HG03135 (cell line): ENCODE measurements around the gene GPC3.

ENCODE experiments used
- ATAC-seq: cut with Tn5 transposase; IDR thresholded peaks from one replicate; pipeline ENCODE4 v1.9.1; 2021; ENCODE audit warnings: mild to moderate bottlenecking, moderate library complexity; ENCODE audit not compliant: unreplicated experiment

Gene GPC3

GRCh38 chrX:133575501-133576136 is 409.8 kb downstream of the GPC3 start:
- ATAC-seq, result no peak

DNA sequence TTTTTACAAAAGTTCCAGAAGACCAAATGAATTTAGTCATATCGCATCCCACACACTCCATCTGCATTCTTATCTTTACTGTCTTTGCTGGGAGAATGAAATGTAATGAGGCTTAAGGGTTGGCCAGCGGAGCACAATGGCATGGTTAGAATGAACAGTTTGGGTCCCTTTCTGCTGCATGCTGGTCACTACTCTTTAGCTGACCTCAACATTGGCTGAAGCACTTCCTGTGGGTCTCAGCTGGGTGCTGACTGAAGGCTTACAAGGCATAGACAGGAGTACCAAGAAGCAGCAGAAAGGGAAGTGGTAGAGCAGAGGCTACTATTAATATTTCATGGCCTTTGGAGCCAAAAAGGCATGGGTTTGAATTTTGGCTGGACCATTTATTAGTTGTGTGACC is 410.7 kb downstream of the GPC3 start:
- ATAC-seq, result no peak

GRCh38 chrX:133570549-133570948 is 414.8 kb downstream of the GPC3 start:
- ATAC-seq, result no peak

DNA sequence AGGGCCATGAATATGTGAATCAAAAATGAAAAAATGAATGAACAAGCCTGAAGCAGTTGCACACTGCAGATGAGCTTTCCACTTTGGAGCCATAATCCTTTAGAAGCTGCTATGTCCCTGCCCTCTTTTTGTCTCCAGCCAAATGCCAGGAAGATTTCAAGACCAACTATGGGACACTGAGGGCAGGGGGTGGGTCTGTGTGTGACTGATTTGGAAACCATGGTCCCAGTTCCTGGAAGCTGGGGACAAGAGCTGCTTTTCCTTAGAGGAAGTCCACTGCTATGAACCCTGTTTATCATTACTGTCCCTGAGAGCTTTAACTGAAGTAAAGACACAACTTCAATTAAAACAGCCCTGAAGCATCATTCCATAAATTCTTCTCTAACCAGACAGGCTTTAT is 416.2 kb downstream of the GPC3 start:
- no peak for ATAC-seq

GRCh38 chrX:133568109-133568508 is 417.3 kb downstream of the GPC3 start:
- no peak for ATAC-seq

DNA sequence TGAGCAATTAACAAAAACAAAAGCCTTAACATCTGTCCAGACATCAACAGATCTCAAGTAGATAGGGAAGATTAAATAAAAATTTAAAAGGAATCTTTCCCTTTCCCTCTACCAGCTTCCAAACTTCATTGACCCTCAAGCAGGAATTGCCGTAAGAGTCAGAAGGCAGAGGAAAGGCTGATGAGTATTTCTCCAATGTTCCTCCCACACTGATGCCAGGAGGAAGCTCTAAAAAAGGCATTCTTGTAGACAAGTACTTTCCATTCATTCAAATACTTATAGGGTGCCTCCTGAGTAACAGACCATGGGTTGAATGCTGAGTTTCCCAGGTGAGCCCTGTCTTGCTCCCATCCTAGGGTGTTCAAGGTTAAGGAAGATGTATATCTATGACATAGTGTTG is 418.5 kb downstream of the GPC3 start:
- ATAC-seq, result no peak

GRCh38 chrX:133563705-133564104 is 421.7 kb downstream of the GPC3 start:
- no peak for ATAC-seq

GRCh38 chrX:133561251-133561650 is 424.1 kb downstream of the GPC3 start:
- no peak for ATAC-seq

GRCh38 chrX:133559909-133560308 is 425.5 kb downstream of the GPC3 start:
- no peak for ATAC-seq

DNA sequence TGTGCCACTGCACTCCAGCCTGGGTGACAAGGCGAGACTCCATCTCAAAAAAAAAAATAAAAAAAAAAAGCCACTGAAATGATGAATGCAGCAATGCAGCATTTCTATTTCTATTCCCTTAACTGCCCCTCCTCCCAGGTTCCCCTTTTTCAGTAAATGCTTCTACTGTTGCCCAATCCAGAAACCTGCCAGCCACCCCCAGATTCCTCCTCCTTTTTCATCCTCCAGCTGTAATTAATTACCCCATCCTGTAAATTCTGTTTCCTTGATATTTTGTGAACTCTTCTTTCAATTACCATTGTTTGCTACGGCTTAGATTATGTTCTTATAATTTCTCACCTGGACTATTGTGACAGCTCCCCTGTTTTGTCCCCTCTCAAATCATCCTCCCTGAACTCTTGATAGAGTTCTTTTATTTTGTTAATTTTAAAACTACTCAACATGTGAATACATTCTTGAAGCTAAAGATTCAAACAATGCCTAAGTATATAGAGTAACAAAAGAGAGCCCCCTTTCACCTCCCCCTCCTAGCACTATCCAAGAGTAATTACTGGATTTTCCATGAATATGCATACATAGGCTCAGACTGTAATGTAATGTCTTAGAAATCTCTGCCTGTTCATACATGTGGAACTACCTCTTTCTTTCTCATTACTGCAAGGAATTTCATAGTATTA is 429.5 kb downstream of the GPC3 start:
- no peak for ATAC-seq

DNA sequence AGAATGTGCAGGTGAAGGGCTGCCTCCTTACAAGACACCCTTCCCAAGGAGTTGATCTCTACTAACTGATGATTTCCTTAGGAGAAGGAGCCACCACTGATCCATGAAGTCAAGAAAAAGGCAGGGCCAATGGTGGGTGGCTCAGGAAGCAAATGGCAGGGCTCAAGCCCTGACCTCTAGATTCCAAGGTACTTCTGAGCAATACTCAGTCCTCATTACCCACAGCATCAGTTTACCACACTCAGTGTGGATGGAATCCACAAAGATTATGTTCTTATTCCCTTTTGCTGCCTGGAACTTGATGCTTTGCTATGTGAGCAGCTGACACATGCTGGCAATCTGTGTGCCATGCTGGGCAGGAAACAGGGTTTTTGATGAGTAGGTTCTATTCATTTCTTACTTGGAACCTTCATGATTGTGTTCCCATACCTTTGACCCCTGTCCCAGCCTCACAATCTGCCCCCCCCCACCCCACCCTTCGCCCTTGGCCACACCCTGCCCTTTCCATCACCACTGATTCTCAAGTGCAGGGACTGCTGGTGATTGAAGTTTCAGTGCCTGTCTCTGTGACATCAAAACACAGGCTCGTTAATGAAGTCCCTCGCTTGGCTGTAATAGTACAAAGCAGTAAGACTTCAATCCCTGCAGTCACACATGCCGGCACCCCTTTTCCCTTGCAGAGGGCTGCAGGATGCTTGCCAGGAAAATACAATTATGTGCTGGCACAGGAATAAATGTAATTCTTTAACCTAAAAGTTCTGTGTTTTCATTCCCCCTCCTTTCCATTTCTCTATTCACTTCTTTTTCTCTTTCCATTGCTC is 434.5 kb downstream of the GPC3 start:
- no peak for ATAC-seq

DNA sequence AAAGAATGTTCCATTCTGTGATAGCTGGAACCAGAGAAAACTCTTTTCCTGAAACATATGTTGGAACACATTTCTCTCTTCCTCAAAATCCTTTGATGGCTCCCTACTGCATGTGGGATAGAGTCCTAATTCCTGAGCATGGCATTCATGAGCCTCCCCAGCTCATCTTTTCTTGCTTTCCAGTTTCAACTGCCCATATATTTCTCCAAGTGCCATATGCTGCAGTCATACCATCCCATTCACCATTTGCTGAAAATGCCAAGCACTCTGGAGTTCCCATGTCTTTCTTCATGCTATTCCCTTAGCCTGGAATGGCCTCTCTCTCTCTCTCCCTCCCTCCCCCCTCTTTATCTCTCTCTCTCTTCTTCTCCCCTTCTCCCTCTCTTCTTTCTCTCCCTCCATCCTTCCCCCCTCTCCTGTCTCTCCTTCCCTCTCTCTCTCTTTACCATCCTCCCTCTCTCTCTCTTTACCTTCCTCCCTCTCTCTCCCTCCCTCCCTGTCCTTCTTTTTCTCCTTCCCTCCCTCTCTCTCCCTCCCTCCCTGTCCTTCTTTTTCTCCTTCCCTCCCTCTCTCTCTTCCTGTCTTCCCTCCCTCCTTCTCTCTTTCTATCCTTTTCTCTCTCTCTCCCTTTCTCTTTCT is 436.0 kb downstream of the GPC3 start:
- ATAC-seq, result no peak

DNA sequence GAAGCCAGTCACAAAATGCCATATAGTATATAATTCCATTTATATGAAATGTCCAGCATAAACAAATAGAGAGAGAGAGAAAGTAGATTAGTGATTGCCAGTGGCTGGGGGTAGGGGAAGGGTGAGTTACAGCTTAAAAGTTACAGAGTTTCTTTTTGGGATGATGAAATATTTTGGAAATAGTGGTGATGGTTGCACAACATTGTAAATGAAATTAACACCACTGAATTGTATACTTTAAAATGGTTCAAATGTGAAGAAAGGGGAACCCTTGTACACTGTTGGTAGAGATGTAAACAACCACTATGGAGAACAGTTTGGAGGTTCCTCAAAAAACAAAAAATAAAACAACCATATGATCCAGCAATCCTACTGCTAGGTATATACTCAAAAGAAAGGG is 439.0 kb downstream of the GPC3 start:
- no peak for ATAC-seq

DNA sequence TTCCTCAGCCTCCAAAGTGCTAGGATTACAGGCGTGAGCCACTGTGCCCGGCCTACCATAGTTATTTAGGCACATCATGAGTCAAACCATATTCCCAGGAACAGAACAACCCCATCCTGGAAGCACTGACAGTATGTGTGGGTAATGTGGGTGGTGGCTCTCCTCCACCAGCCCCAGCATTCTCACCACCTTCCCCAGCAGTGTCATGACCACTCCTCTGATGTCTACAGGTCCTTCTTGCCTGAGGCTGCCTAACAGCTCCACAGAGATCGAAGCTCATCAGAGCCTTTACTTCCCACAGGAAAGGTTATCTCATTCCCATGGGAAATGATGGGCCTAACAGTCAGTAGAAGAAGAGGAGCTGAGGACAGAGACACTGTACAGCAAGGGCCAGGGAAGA is 440.6 kb downstream of the GPC3 start:
- ATAC-seq, result no peak

DNA sequence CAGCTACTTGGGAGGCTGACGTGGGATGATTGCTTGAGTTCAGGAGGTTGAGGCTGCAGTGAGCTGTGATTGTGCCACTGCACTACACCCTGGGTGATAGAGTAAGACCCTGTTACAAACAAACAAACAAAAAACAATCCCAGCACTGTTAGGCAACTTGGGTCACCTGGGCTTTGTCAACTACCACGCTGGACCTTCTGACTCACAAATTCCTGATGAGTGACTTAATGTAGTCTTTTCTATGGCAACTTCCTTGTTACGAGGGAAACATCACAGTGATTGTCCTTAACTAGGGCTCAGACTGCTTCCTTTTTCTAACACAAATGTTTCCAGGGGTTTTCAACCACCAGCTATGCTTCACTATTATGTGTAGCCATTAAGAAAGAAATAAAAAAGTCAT is 441.3 kb downstream of the GPC3 start:
- ATAC-seq, result no peak

DNA sequence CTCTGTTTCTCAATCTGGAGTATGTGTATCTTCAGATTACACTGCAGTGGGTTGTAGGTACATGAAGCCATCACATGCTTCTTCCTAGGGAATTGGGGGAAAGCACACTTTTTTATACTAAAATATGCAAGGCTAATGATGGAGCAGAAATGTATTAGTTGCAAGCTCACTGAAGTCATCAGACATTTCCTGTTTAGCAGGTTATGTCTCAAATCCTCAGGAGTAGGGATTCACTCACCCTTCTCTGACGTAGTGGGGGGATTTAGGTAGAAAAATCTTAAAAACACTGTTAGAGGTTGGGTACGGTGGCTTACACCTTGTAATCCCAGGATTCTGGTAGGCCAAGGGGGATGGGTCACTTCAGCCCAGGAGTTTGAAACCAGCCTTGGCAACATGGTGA is 441.7 kb downstream of the GPC3 start:
- ATAC-seq, result no peak

GRCh38 chrX:133542476-133542875 is 442.9 kb downstream of the GPC3 start:
- no peak for ATAC-seq

DNA sequence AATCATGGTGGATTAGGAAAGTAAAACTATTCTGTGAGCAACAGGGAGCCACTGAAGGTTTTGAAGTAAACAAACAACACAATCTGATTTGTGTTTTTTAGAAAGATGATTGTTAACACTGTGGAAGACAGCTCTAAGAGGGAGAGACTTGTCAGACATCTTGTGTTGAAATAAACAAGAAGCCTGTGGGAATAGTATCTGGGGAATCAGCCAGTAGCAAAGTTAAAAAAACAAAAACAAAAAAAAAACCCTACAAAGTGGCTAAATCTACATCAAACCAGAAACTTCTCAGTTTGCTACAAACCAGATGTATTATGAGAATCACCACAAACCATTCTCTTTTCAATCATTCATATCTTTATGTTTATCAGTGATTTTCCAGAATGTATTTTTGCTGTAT is 444.4 kb downstream of the GPC3 start:
- no peak for ATAC-seq

GRCh38 chrX:133538148-133538547 is 447.2 kb downstream of the GPC3 start:
- ATAC-seq, result no peak

- no peak for ATAC-seq
These were observed 448.3 kb downstream of the GPC3 start for GRCh38 chrX:133537142-133537541.

DNA sequence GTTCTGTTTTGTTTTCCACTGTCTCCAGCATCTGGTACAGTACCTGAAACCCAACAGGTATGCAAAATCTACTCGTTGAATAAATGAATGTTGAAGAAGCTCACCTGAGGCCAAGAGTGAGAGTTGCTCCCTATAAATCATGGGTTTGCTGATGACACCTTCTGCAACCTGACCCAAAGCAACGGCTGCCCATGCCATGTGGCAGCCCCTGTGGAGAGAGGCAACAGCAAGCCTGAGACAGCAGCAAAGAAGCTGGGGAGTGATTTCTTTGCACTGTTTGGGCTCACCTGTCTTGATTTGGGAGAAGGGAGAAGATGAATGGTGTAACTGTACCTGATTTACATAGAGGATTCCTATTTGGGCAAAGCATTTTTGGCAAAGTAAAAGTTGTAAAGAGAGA is 450.3 kb downstream of the GPC3 start:
- no peak for ATAC-seq

GRCh38 chrX:133534172-133534571 is 451.2 kb downstream of the GPC3 start:
- ATAC-seq, result no peak
